ENCODE measurements around the gene DRC1.

DNA sequence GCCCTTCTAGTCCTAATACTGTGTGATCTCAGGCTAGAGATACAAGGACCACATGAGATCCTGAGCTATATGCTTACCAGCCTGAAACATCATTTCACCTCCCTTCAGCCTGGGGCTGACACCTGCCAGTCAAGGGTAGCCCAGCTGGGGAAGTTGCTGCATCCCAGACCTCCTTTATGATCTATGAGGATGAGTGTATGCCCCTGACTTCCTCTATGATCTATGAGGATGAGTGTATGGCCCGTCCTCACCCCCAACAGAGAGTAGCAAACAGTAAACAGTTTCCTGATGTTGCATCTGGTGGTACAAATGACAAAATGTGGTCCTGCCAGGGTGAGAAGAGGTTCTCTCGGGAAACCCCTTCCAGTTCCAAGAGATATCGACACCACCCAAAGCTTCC, 85.1 kb downstream of the DRC1 start:
- TF ChIP-seq, protein P1, sequence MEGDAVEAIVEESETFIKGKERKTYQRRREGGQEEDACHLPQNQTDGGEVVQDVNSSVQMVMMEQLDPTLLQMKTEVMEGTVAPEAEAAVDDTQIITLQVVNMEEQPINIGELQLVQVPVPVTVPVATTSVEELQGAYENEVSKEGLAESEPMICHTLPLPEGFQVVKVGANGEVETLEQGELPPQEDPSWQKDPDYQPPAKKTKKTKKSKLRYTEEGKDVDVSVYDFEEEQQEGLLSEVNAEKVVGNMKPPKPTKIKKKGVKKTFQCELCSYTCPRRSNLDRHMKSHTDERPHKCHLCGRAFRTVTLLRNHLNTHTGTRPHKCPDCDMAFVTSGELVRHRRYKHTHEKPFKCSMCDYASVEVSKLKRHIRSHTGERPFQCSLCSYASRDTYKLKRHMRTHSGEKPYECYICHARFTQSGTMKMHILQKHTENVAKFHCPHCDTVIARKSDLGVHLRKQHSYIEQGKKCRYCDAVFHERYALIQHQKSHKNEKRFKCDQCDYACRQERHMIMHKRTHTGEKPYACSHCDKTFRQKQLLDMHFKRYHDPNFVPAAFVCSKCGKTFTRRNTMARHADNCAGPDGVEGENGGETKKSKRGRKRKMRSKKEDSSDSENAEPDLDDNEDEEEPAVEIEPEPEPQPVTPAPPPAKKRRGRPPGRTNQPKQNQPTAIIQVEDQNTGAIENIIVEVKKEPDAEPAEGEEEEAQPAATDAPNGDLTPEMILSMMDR (conservative IDR thresholded peaks at IDR 0.05; ENCODE audit: low read length): no peak
- TF ChIP-seq EZH2phosphoT487 (IDR thresholded peaks at IDR 0.05; ENCODE audit: borderline replicate concordance, low read depth, low read length): no peak
